IMR-90 (cell line): ENCODE data around the gene ZP3.

Experiments
- CTCF ChIP-seq: conservative IDR thresholded peaks from 2 replicates; pipeline ENCODE4 v1.5.1; 2012; ENCODE audit warnings: mild to moderate bottlenecking, low read depth, low read length, improper control_type of control experiment
- MAFK ChIP-seq: IDR thresholded peaks from 2 replicates; pipeline ENCODE4 v1.6.1; 2012; ENCODE audit warnings: low read depth, low read length, improper control_type of control experiment
- POLR2A ChIP-seq: IDR thresholded peaks from 2 replicates; pipeline ENCODE4 v1.6.1; 2012; ENCODE audit warnings: mild to moderate bottlenecking, low read depth, low read length

GRCh38 chr7:76408121-76408560, 16.6 kb upstream of the ZP3 start:
- TF ChIP-seq POLR2A (no peak), CTCF (no peak), MAFK (no peak)
